AG04449 (cell line): ENCODE results near the gene SLC45A3.

Experiments
- CTCF ChIA-PET: fragments of 350-600 bp; formaldehyde crosslinking; extraction: SDS; loops from one replicate; lab custom pipeline; 2021; ENCODE audit warnings: antibody characterized with exemption; lab: Yijun Ruan, JAX
- POLR2A ChIA-PET: fragments of 400-600, 350-600 bp; formaldehyde crosslinking; extraction: SDS; loops from one replicate; lab custom pipeline; 2020; ENCODE audit warnings: antibody characterized with exemption, inconsistent platforms; lab: Yijun Ruan, JAX
- DNase-seq: peaks from one replicate; pipeline ENCODE4 v3.0.0-alpha.2; 2010; ENCODE audit warnings: low read depth, low spot score
- H3K4me3 ChIP-seq: 2 replicates; pipeline ENCODE4 v1.5.1; 2011; ENCODE audit warnings: low read depth, mild to moderate bottlenecking, control low read depth, low read length
- TF ChIP-seq, protein P1 (sequence below): IDR thresholded peaks from one replicate; pipeline ENCODE4 v1.5.1; 2011; ENCODE audit warnings: mild to moderate bottlenecking, moderate library complexity, low read length, control low read depth, inconsistent platforms; ENCODE audit not compliant: insufficient read depth; ENCODE audit errors: missing control alignments

The SLC45A3 gene

DNA sequence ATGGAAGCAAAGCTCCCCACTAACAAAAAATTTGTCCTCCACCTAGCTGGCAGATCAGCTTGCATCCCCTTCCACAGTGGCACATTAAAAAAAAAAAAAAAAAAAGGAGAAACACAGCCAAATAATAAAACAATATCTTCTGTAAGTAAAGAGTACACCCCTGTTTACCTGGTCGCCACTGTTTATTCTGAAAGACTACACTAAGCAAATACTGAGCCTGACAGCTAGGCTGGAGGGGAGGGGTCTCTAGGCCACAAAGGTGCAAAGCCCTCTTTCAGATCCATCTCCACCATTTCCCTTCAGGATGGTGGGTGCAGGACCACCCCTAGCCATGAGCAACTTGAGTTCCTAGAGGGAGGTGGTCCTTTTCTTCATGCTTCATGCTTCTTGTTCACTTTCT lies 22.8 kb upstream of the SLC45A3 start:
- ChIA-PET CTCF (interaction anchor here (1.0 to 12.8 kb wide), 4 partner anchors 8 to 48 kb away, joined by 3 to 141 read pairs (median 14); no protein-coding TSS in a partner anchor), POLR2A (no interaction called here)
- H3K4me3 ChIP-seq: no peak overlapping the region
- no peak for DNase-seq
- TF ChIP-seq, protein P1, sequence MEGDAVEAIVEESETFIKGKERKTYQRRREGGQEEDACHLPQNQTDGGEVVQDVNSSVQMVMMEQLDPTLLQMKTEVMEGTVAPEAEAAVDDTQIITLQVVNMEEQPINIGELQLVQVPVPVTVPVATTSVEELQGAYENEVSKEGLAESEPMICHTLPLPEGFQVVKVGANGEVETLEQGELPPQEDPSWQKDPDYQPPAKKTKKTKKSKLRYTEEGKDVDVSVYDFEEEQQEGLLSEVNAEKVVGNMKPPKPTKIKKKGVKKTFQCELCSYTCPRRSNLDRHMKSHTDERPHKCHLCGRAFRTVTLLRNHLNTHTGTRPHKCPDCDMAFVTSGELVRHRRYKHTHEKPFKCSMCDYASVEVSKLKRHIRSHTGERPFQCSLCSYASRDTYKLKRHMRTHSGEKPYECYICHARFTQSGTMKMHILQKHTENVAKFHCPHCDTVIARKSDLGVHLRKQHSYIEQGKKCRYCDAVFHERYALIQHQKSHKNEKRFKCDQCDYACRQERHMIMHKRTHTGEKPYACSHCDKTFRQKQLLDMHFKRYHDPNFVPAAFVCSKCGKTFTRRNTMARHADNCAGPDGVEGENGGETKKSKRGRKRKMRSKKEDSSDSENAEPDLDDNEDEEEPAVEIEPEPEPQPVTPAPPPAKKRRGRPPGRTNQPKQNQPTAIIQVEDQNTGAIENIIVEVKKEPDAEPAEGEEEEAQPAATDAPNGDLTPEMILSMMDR: no peak

- TF ChIP-seq, protein P1: no peak
- DNase-seq: no peak
- H3K4me3 ChIP-seq: no peak overlapping the region
- POLR2A ChIA-PET: no interaction called here
- CTCF ChIA-PET: interaction anchor here (1.4 to 12.8 kb wide), 4 partner anchors 10 to 110 kb away, joined by 3 to 141 read pairs (median 10); no protein-coding TSS in a partner anchor
Measured at GRCh38 chr1:205701891-205702290, 21.6 kb upstream of the SLC45A3 start.

- TF ChIP-seq, protein P1: no peak
- ChIA-PET POLR2A (no interaction called here), CTCF (interaction anchor here (1.0 to 12.8 kb wide), 5 partner anchors 10 to 177 kb away, joined by 3 to 141 read pairs (median 4); no protein-coding TSS in a partner anchor)
- no peak for DNase-seq
- H3K4me3 ChIP-seq: no peak overlapping the region
Measured at GRCh38 chr1:205701420-205701819, 21.1 kb upstream of the SLC45A3 start.

- CTCF ChIA-PET: interaction anchor here (0.8 to 12.8 kb wide), 4 partner anchors 11 to 277 kb away, joined by 3 to 141 read pairs (median 10); no protein-coding TSS in a partner anchor
- no peak overlapping the region for H3K4me3 ChIP-seq
- DNase-seq: no peak
- POLR2A ChIA-PET: no interaction called here
- TF ChIP-seq, protein P1: no peak
Measured at GRCh38 chr1:205700865-205701401, 20.6 kb upstream of the SLC45A3 start.

- DNase-seq: no peak
- CTCF ChIA-PET: interaction anchor here (1.0 to 12.8 kb wide), 2 partner anchors 12 to 41 kb away, joined by 5 to 141 read pairs; no protein-coding TSS in a partner anchor
- POLR2A ChIA-PET: no interaction called here
- no peak overlapping the region for H3K4me3 ChIP-seq
- TF ChIP-seq, protein P1: no peak
Measured at GRCh38 chr1:205699416-205699815, 19.1 kb upstream of the SLC45A3 start.

DNA sequence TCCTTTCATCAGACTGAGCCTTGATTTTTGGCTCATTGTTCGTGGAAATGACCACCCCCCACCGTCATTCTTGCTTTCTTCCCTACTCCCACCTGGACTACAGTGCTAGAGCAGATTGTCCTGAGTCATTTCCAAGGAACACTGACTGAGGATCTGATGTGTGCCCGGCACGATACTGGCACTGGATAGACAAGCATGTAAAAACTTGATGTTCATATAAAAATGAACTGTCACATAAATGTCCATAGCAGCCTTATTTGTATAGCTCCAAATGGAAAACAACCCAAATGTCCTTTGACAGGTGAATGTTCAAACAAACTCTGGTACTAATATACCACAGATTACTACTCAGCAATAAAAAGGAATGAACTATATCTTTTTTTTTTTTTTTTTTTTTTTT lies 18.6 kb upstream of the SLC45A3 start:
- ChIA-PET CTCF (interaction anchor here (1.0 to 12.8 kb wide), 2 partner anchors 13 to 40 kb away, joined by 5 to 141 read pairs; no protein-coding TSS in a partner anchor), POLR2A (no interaction called here)
- no peak for DNase-seq
- TF ChIP-seq, protein P1: no peak
- no peak overlapping the region for H3K4me3 ChIP-seq
